Measurements from ENCODE around the gene NISCH.

Gene NISCH

DNA sequence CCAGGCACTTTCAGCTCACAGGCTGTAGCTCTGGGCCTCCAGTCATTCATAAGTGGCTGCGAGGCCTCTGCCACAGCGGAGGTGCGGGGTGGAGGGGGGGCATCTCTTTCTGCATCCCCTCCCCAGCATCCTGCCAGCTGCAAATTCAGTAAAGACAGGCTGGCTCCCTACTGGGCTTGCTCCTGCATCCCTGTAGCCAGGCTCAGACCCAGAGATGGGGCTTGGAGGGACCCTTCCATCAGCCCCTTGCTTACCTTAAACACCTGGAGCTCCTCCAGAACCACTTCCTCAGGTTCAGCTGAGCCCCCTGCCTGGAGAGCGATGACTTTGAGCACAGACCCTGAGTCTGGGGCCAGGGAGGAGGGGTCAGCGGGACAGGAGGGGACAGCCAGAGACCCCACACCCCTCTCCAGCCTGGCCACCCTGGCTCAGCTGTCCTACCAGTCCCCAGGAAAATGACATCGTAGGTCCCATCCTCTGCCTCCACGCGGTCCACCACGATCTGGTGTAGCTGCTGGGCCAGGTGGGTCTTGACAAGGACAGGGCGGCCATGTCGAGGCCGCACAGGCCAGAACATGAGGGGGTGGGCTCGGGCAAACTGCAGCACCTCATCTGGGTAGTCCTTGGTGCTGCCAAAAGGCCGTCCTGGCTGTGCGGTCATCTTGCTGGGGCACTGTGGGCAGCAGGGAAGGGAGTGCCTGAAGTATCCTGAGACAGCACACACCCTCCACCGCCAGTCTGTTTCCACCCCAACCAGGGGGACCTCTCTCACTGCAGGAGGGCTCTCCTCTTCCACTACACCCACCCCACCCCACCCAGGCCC is 15.8 kb upstream of the NISCH start:
- no peaks in the 10 kb centered on the region for H3K27me3 ChIP-seq (ENCODE audit: insufficient read depth, low read length, poor library complexity, severe bottlenecking)
- TF ChIP-seq, protein P1, sequence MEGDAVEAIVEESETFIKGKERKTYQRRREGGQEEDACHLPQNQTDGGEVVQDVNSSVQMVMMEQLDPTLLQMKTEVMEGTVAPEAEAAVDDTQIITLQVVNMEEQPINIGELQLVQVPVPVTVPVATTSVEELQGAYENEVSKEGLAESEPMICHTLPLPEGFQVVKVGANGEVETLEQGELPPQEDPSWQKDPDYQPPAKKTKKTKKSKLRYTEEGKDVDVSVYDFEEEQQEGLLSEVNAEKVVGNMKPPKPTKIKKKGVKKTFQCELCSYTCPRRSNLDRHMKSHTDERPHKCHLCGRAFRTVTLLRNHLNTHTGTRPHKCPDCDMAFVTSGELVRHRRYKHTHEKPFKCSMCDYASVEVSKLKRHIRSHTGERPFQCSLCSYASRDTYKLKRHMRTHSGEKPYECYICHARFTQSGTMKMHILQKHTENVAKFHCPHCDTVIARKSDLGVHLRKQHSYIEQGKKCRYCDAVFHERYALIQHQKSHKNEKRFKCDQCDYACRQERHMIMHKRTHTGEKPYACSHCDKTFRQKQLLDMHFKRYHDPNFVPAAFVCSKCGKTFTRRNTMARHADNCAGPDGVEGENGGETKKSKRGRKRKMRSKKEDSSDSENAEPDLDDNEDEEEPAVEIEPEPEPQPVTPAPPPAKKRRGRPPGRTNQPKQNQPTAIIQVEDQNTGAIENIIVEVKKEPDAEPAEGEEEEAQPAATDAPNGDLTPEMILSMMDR (conservative IDR thresholded peaks at IDR 0.05; ENCODE audit: low read length), result no peak
- TF ChIP-seq EZH2phosphoT487 (IDR thresholded peaks at IDR 0.05; ENCODE audit: borderline replicate concordance), result no peak
- no peaks in the 10 kb centered on the region for H3K79me2 ChIP-seq (ENCODE audit: insufficient read depth, low read length)
- H3K36me3 ChIP-seq (ENCODE audit: insufficient read depth, low read length), result no peaks in the 10 kb centered on the region
- no peak overlapping the region for H3K9ac ChIP-seq (ENCODE audit: low read depth, low read length, poor library complexity, severe bottlenecking)
- no peak overlapping the region for H2AFZ ChIP-seq (ENCODE audit: low read length)
- no peak overlapping the region for H3K4me2 ChIP-seq (ENCODE audit: low read depth, low read length, poor library complexity, severe bottlenecking)
- H3F3A ChIP-seq (ENCODE audit: low read depth), result no peaks in the 10 kb centered on the region
- no peaks in the 10 kb centered on the region for H3K9me3 ChIP-seq (ENCODE audit: insufficient read depth, low read depth, low read length)
- no peak overlapping the region for H3K4me3 ChIP-seq (ENCODE audit: low read length, poor library complexity, severe bottlenecking)
- H3K9me2 ChIP-seq (replicated peaks; ENCODE audit: low read depth, low read length), result no peaks in the 10 kb centered on the region
- no peaks in the 10 kb centered on the region for H4K20me1 ChIP-seq (ENCODE audit: insufficient read depth, low read length, poor library complexity, severe bottlenecking)
- peaks cover 7% of the 10 kb centered on the region for H3K4me1 ChIP-seq (ENCODE audit: insufficient read depth, low read length, poor library complexity, severe bottlenecking)

DNA sequence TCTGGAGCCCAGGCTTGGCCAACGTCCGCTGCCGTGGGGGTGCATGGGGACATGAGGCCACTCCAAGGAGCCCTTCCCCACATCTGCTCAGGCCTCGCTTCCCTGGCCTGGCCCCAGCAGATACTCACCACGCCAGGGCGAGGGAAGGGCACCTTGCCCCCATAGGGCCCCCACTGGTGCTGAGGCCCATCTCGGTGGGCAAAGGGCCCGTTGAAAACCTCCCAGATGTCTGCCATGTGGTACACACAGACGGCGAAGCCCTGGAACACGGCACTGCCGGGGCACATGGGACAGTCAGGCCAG is 15.2 kb upstream of the NISCH start:
- TF ChIP-seq, protein P1 (conservative IDR thresholded peaks at IDR 0.05; ENCODE audit: low read length), result no peak
- TF ChIP-seq EZH2phosphoT487 (IDR thresholded peaks at IDR 0.05; ENCODE audit: borderline replicate concordance), result no peak
- no peak overlapping the region for H3K4me3 ChIP-seq (ENCODE audit: low read length, poor library complexity, severe bottlenecking)
- H3K9me3 ChIP-seq (ENCODE audit: insufficient read depth, low read depth, low read length), result no peaks in the 10 kb centered on the region
- no peaks in the 10 kb centered on the region for H4K20me1 ChIP-seq (ENCODE audit: insufficient read depth, low read length, poor library complexity, severe bottlenecking)
- no peak overlapping the region for H2AFZ ChIP-seq (ENCODE audit: low read length)
- no peaks in the 10 kb centered on the region for H3K27me3 ChIP-seq (ENCODE audit: insufficient read depth, low read length, poor library complexity, severe bottlenecking)
- no peak overlapping the region for H3K9ac ChIP-seq (ENCODE audit: low read depth, low read length, poor library complexity, severe bottlenecking)
- H3K9me2 ChIP-seq (replicated peaks; ENCODE audit: low read depth, low read length), result no peaks in the 10 kb centered on the region
- H3F3A ChIP-seq (ENCODE audit: low read depth), result no peaks in the 10 kb centered on the region
- no peaks in the 10 kb centered on the region for H3K36me3 ChIP-seq (ENCODE audit: insufficient read depth, low read length)
- no peak overlapping the region for H3K4me2 ChIP-seq (ENCODE audit: low read depth, low read length, poor library complexity, severe bottlenecking)
- H3K4me1 ChIP-seq (ENCODE audit: insufficient read depth, low read length, poor library complexity, severe bottlenecking), result peaks cover 12% of the 10 kb centered on the region
- no peaks in the 10 kb centered on the region for H3K79me2 ChIP-seq (ENCODE audit: insufficient read depth, low read length)

DNA sequence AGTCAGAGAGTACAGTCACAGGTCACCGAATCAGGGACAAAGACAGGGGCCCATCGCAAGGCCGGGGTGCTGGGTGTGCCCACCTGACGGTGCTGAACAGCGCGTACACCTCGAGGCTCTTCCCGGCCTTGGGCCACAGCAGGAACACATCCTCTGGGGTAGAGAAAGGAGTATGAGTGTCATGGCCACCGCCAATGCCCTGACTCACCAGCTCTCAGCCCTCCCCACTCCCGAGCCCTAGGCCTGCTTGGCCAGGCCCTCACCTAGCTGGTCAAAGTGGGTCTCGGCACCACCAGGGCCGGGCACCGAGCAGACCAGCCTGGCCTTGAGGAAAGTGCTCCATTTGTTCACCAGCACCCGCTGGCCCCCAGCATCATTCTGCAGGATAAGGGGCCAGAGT is 14.7 kb upstream of the NISCH start:
- Histone ChIP-seq H3K4me3 (ENCODE audit: low read length, poor library complexity, severe bottlenecking) (no peak overlapping the region), H3K9ac (ENCODE audit: low read depth, low read length, poor library complexity, severe bottlenecking) (no peak overlapping the region), H3K4me1 (ENCODE audit: insufficient read depth, low read length, poor library complexity, severe bottlenecking) (peaks cover 12% of the 10 kb centered on the region), H3K79me2 (ENCODE audit: insufficient read depth, low read length) (no peaks in the 10 kb centered on the region), H2AFZ (ENCODE audit: low read length) (no peak overlapping the region), H4K20me1 (ENCODE audit: insufficient read depth, low read length, poor library complexity, severe bottlenecking) (no peaks in the 10 kb centered on the region), H3K9me2 (replicated peaks; ENCODE audit: low read depth, low read length) (no peaks in the 10 kb centered on the region), H3K9me3 (ENCODE audit: insufficient read depth, low read depth, low read length) (no peaks in the 10 kb centered on the region), H3K36me3 (ENCODE audit: insufficient read depth, low read length) (no peaks in the 10 kb centered on the region), H3F3A (ENCODE audit: low read depth) (no peaks in the 10 kb centered on the region), H3K4me2 (ENCODE audit: low read depth, low read length, poor library complexity, severe bottlenecking) (no peak overlapping the region), H3K27me3 (ENCODE audit: insufficient read depth, low read length, poor library complexity, severe bottlenecking) (no peaks in the 10 kb centered on the region)
- TF ChIP-seq, protein P1 (conservative IDR thresholded peaks at IDR 0.05; ENCODE audit: low read length), result no peak
- no peak for TF ChIP-seq EZH2phosphoT487 (IDR thresholded peaks at IDR 0.05; ENCODE audit: borderline replicate concordance)
